Activated CD4-positive, alpha-beta T cell treated with anti-CD3 and anti-CD28 coated beads for 4 hours (primary cell): Measurements from ENCODE around the gene BBS7.

Source experiments
- DNase-seq, 2 donors: peaks; one replicate each; pipeline ENCODE4 v3.0.0-alpha.2; 2020

BBS7 gene

DNA sequence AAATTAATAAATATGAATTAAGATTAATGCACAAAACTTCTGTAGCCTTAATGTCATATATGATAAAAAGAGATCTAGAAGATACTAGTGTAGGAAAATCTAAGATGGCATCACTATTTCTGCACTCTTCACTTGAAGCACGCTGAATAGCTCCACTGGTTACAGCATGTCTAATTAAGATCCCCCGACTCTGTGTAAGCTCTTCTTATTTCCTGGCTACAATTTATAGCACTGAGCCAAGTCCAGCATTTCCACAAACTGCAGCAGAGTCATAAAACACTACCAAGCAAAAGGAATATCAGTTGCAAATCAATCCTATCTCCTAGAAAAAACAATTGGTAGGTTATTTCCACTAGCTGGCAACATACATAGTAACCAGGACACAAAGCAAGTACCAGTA, 45.3 kb downstream of the BBS7 start:
- DNase-seq = no peak

- DNase-seq = no peak
Measured at GRCh38 chr4:121824171-121824527, 46.1 kb downstream of the BBS7 start.

DNA sequence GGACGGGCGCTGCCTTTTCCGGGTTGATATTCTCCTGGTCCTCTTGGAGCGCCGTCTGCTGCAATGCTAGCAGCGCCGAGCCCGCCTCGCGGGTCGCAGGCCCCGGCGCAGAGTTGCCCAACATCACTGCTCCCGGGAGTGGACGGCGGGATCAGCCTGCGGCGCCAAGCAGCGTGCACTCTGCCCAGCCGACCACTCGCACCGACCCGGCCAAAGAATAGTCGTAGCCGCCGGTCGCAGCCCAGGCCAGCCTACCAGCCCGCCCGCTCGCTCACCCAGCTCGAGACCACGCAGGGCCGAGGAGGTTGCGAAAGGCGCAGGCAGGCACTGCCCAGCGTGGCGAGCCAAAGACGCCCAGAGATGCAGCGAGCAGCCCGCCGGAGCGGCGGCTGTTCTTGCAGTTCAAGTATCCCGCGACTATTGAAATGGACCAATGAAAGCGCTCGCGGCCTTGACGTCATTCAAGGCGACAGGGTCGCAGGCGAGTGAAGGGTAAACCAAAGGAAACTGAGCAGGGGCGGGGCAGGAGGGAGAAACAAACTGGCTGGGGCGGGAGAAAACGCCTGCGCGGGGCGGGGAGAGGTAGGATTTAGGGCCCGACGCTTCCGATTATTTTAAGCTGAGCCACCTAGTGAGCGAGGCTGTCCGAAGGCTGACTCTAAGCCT, 46.6 kb downstream of the BBS7 start, which contains the start of gene CCNA2:
Gene CCNA2, minus strand, starts transcription at position 379 of the 666 bp plus-strand sequence. Its CDS starts 255 bp downstream, at position 124.
- peak; percentile 94 to 97 for DNase-seq

DNA sequence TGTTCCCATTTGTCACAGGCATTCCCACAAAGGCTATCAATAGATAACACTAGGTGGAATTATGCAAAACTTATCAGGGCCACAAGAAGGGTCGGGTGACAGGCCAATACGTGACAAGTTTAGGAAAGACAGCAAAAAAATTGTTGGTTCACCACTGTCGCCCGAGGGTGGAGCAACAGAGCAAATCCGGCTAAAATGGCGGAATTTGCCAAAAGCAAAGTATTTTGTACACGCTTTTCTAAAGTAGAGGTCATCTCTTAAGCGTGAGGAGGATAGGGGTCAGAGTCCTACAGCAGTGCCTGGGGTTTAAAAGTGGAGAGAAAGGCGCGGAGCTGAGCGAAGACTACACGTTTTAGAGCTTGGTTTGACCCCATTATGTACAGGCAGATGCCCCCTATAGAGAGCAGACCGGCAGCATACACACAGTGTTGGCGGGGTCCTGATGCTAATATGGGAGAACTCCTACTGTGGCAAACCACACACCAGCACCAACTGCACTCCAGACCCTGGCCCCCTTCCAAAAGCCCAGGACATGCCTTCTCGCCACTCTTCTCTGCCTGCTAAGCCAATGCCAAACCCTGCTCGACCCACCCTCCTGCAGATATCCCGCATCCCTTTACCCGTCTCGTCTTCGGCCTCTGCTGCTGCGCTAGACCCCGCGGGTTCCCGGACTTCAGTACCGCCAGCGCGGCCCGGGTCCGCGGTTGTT, 47.3 kb downstream of the BBS7 start:
- no peak for DNase-seq

DNA sequence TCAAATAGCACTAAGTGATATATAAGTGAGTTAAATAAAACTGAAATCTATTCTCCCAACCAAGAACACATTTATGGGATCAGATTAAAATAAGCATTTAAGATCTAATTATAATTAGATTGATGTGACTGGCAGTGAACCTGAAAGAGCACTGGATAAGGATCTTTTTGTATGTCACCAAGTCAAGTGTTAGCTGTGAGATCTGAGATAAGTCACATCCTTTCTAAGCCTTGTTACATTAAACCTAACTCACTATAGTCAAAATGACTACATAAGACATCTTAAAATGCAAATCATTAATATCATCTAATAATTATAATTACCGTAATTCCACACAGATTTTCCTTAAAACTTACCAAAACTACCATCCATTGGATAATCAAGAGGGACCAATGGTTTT, 48.2 kb downstream of the BBS7 start:
- DNase-seq = no peak

DNA sequence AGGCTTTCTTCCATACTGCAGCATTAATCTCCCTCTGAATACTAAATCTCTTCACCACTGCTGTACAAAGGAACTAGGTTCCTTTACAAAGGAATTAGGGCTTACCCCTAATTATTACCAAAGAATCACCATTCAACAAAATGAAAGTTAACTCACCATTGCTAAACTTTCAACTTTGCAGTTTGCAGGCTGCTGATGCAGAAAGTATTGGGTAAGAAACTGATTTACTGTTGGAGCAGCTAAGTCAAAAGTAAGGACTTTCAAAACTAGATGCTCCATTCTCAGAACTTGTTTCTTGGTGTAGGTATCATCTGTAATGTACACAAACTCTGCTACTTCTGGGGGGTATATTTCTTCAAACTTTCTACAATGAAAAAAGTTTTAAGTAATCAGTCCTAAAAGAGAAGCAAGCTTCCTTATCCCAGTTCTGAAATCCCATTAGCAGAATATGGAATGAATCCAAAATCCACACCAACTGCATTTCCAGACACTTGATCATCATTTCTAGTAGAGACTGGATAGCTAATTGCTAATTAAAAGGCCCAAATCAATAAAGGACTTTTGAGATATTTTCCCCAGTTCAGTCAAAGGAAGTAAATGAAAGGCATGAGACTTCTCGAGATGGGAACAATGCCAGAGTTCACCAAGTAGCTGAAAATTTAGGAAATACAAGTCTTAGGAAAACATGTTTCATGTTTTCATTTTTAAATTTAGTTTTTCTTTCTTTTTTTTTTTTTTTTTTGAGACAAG, 50.9 kb downstream of the BBS7 start:
- no peak for DNase-seq

DNA sequence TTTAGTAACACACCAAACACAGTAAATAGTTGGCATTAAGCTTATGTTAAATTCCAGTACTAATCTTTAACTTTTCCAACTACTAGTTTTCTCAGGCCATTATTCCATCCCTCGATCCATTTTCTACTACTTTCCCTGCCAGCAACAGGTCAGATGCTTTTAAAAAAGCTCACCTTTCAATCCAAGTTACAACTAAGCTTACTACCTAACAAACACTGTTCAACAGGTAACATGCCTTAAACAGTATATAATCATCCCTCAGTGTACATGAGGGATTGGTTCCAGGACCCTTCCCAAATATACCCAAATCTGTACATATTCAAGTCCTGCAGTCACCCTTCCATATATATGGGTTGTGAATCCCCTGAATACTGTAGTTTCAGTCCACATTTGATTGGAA, 52.1 kb downstream of the BBS7 start:
- DNase-seq = no peak

- no peak for DNase-seq
Measured at GRCh38 chr4:121817701-121818100, 52.6 kb downstream of the BBS7 start.

DNA sequence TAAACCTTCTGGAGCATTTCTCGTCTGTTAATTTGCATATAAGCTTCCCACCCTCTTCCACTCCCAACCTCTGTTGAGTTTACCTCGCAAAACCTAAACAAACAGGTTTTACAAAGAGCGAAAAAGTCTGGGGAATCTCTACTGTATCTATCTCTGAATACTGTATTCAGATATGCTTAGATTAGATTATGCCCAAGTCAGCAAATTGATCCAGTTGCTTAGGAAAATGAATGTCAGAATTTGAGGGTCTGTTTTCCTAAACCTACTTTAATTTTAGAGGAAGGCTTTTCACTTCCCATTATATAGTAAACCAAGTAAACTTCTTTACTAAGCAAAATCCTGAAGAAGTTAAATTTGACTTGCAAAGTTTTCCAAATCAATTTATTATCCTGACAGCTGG, 53.3 kb downstream of the BBS7 start:
- no peak for DNase-seq

- no peak for DNase-seq
Measured at GRCh38 chr4:121814756-121815155, 55.5 kb downstream of the BBS7 start.

DNA sequence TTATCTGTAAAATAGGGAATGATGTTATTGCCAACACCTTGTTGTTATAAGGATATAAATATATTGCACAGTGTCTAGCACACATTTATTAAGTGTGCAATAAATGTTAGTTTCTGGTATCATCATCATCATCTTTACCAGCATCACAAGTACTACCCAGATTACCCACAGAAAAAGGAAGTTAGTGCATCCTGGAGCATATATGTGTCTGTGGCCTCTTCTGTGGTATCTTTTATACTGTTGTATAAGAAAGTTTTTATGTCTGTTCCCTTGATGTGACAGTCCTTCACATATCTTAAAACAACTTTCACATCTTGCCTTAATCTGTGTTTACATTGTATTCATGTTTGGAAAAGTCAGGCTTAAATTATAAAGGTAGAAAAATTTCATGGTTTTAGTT, 59.2 kb downstream of the BBS7 start:
- DNase-seq = no peak

DNA sequence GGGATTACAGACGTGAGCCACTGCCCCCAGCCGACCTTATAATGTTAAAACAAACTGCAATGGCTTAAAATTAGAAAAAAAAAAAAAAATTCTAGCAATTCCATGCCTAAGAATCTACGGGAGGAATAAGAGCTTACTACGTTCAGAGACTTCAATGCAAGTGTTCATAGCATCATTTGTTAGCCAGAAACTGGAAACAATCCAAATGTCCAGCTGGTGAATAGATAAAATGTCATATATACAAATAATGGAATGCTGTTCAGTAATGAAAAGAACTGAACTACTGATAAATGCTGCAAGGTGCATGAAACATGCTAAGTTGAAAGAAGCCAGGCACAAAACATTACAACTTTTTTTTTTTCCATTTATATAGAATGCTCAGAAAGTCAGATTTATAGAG, 63.9 kb downstream of the BBS7 start:
- no peak for DNase-seq

DNA sequence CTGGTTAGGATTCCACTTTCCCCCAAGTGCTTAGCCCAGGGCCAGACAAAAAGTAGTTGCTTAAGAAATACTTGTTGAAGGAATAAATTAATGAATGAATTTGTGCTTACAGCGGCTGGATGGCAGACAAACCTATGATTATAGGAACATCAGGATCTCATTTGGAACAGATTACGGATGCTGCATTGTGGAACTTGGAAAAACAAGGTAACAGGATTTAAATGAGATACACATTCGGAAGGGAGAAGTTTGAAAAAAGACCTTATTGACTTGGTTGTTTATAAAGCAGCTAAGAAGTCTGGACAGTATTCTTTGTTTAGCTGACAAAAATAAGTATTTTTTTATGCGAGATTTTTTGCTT, 68.6 kb downstream of the BBS7 start:
- DNase-seq = no peak

DNA sequence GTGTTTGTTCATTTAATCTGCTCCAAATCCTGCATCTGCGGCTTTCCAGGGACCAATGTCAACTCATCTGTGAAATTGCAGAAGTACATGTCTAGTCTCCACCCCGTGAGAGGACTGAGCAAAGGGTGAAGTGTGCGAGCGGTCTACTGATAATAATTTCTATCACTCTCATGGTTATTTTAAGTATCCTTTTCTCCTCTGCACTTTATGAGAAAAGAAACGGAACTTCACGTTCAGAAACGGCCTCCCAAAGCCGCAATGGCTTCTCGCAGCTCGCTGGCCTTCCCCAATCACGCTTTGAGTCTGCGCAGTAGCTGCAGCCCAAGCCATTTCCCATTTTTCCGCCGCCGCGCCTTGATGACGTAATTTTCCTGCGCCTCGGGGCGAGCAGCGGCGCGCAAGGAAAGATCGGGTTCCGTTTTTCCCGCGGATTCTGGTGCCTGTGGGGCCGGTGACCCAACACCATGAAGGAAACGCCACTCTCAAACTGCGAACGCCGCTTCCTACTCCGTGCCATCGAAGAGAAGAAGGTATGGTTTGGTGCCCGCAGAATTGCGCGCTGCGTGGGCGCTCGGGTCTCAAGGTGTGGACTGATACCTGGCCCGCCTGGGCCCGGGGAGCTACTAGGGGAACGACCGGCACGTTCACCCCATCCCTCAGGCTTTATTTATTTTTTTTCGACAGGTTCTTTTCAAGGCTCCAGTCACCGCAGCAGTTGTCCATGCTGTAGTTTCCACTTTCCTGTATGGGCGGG, 69.1 kb downstream of the BBS7 start, which contains the start of gene EXOSC9:
Gene EXOSC9, plus strand, starts transcription at position 363 of the 754 bp plus-strand sequence. Its CDS starts 102 bp downstream, at position 465.
- peak; percentile 90 to 97 for DNase-seq

- no peak for DNase-seq
Measured at GRCh38 chr4:121800638-121800960, 69.7 kb downstream of the BBS7 start.

DNA sequence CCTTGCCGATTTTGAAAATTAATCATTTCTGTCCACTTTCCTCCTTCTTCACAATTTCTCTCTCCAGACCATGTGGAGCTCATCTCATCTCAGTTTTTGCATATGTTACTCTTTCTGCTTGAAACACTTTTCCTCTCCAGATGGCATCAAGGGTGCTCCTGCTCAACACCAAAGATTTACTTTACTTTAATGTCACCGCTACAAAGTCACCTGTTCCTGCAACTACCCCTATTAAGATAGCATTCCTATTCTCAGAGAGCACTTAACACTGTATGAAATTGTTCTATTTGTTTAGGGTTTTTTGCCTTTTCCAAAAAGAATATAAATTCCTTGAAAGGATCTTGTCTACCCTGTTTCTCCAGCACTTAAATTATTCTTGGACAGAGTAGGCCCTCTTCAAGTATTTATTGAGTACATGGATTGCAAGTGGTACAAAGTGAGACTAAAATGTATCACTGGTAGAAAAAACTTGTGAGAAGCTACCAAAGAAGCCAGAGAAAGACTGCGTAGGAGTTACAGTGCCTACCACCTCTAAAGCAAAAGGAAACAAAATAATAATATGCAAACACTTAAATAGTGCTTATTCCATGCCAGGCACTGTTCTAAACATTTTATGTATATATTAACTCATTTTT, 70.3 kb downstream of the BBS7 start:
- DNase-seq = no peak

- DNase-seq = no peak
Measured at GRCh38 chr4:121799208-121799823, 71.0 kb downstream of the BBS7 start.

DNA sequence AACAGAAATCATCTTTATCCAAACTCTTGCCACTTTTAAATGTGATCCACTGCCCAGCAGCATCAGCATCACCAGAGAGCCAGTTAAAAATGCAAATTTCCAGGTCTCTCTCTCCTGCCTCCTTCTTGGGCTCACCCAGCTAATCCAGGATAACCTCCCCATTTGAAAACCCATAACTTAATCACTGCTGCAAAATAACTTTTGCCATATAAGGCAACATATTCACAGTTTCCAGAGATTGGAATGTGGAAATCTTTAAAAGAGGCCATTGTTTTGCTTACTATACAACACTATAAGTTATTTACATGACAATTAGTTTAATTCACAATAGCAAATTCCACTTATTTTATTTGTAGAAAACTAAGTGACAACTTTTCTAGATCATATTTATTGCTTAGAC, 74.0 kb downstream of the BBS7 start:
- no peak for DNase-seq

DNA sequence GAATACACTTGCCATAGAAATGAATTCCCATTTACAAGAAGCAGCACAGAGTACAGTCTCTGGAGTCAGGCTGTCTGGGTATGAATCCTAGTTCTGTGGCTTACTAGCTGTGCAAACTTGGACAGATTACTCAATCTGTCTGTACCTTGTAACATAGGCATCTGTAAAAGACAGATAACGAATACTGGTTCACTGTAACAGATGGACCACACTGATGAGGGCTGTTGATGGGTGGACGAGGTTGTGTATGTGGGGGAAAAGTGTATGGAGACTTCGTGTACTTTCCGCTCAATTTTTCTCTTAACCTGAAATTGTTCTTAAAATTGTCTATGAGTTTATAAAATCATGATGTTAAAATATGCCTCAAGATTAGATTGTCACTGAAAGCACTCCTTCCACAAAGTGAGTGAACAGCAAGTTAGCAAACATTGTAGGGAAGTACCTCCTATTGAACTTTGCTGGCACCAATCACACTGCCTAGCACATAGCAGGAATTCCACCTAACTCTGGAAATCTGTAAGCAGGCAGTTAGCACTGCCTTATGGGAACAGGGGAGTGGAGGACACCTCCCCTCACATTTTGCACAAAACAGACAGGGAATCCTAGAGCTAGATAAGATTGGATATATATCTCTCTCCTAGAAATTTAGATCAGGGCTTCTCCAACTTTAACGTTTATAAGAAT, 75.6 kb downstream of the BBS7 start:
- no peak for DNase-seq

- DNase-seq = no peak
Measured at GRCh38 chr4:121792966-121793365, 77.3 kb downstream of the BBS7 start.

DNA sequence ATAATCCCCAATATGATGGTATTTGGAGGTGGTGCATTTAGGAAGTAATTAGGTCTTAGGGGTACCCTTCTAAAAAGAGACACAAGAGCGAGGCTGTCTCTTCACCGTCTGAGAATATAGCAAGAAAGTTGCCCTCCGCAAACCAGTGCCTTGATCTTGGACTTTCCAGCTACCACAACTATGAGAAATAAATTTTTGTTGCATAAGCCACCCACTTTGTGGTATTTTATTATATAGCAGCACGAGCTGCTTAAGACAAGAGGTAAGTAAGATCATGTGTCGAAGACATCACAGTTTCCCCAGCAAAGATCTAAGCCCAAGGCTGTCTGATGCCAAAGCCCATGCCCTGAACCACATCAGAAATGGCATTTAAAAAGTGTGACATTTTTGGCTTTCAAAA, 78.8 kb downstream of the BBS7 start:
- no peak for DNase-seq

DNA sequence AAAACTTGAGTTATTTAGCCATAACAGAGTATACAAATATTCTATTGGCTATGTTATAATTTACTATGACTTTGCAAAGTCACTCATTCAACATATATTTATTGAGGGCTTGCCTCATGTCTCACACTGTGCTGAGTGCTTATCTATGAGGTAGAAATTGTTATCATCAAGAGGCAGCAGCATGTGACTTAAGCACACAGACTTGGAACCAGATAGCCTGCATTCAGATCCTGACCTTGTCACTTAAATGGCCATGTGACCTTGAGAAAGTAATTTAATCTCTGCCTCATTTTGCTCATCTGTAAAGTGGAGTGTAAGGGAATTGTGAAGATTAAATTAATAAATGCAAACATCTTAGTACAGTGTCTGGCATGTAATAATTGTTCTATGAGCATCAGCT, 79.3 kb downstream of the BBS7 start:
- no peak for DNase-seq
